HepG2 (cell line): ENCODE results near the gene PPP2R2D. TPM values are rescaled to one million over a fixed set of nuclear protein-coding genes. Genes with fewer than 3 reads are reported as not detected.
A peak's percentile ranks its signal among the peaks of the same experiment; 100 is the strongest.

Experiments used
- ATAC-seq: fragments of 200-7000 bp; cut with Tn5 transposase; 3 replicates; pipeline ENCODE4 v1.9.1; 2020; ENCODE audit warnings: mild to moderate bottlenecking, moderate library complexity
- BruUV-seq: library from RNA; stranded (reverse); fragments of 400-500 nt; replicated peaks from 2 replicates; lab custom pipeline; 2021; lab: Mats Ljungman, UMichigan
- CTCF ChIA-PET: fragments of 300-600 bp; formaldehyde crosslinking; extraction: SDS; loops from one replicate; lab custom pipeline; 2021; ENCODE audit warnings: low total read pairs, inconsistent platforms, low intra/inter-chr PET ratio; lab: Yijun Ruan, JAX
- POLR2A ChIA-PET: fragments of 350-600 bp; sonication (Branson Sonifier 250); formaldehyde crosslinking; loops from one replicate; lab custom pipeline; 2020; ENCODE audit warnings: antibody characterized with exemption, inconsistent platforms; lab: Yijun Ruan, JAX
- DNase-seq: peaks from one replicate; pipeline ENCODE4 v3.0.0-alpha.2; 2015; ENCODE audit warnings: low spot score
- FAIRE-seq: peaks from 3 replicates; lab custom pipeline; 2011; peaks lifted over from hg19 to GRCh38; lab: Jason Lieb, UNC
- H2AFZ ChIP-seq: one replicate; pipeline ENCODE4 v1.6.1; 2011; ENCODE audit warnings: low read length, inconsistent platforms
- H3K27ac ChIP-seq: fragments of 300-600 bp; 3 replicates; pipeline ENCODE4 v1.8.0; 2011; ENCODE audit warnings: mixed run types, mild to moderate bottlenecking, mixed read lengths, low read length, inconsistent platforms; ENCODE audit not compliant: insufficient read depth; ENCODE audit errors: extremely low read length
- H3K27me3 ChIP-seq, 2 experiments: fragments of 200-600 bp in 1 of 2; 2 replicates in 1 of 2; 3 replicates in 1 of 2; pipeline versions ENCODE4 v1.6.0 to v1.8.0; 2011; ENCODE audit warnings: low read length in 2 of 2, mild to moderate bottlenecking in 2 of 2, moderate library complexity in 2 of 2, inconsistent platforms in 1 of 2; ENCODE audit not compliant: insufficient read depth in 2 of 2, control insufficient read depth in 1 of 2
- H3K36me3 ChIP-seq, 2 experiments: fragments of 200-600 bp in 1 of 2; replicated peaks in 1 of 2; 2 replicates in 1 of 2; 3 replicates in 1 of 2; pipeline versions ENCODE4 v1.5.1 to v1.8.0; 2011; ENCODE audit warnings: low read length in 2 of 2, inconsistent platforms in 1 of 2; ENCODE audit not compliant: insufficient read depth in 2 of 2, control insufficient read depth in 1 of 2
- H3K4me1 ChIP-seq: 2 replicates; pipeline ENCODE4 v1.5.1; 2012; ENCODE audit warnings: low read length, inconsistent platforms; ENCODE audit not compliant: insufficient read depth
- H3K4me2 ChIP-seq: 2 replicates; pipeline ENCODE4 v1.6.0; 2011; ENCODE audit warnings: low read depth, low read length, inconsistent platforms
- H3K4me3 ChIP-seq, 3 experiments: fragments of 200-600 bp in 1 of 3; sonication (generic), shearing (Covaris generic) in 1 of 3; replicated peaks in 1 of 3; 2 replicates each; pipeline ENCODE4 v1.5.1; 2011 to 2016; ENCODE audit warnings: low read length in 3 of 3, inconsistent platforms in 2 of 3, low read depth in 2 of 3, mild to moderate bottlenecking in 2 of 3, control low read depth in 1 of 3, mixed read lengths in 1 of 3; ENCODE audit not compliant: insufficient read depth in 1 of 3
- H3K79me2 ChIP-seq: one replicate; pipeline ENCODE4 v1.6.1; 2011; ENCODE audit warnings: low read length, inconsistent platforms; ENCODE audit not compliant: insufficient read depth
- H3K9ac ChIP-seq: 2 replicates; pipeline ENCODE4 v1.6.0; 2011; ENCODE audit warnings: mild to moderate bottlenecking, low read depth, low read length, inconsistent platforms; ENCODE audit not compliant: insufficient read depth
- H3K9me3 ChIP-seq: 2 replicates; pipeline ENCODE4 v1.5.1; 2012; ENCODE audit warnings: mild to moderate bottlenecking, low read length
- H4K20me1 ChIP-seq: 2 replicates; pipeline ENCODE4 v1.6.0; 2011; ENCODE audit warnings: inconsistent platforms, mild to moderate bottlenecking, low read length, moderate library complexity; ENCODE audit not compliant: insufficient read depth
- BRD4 ChIP-seq: sonication (generic); formaldehyde crosslinking; IDR thresholded peaks from 2 replicates; pipeline ENCODE4 v1.4.0; 2020; ENCODE audit warnings: missing genetic modification reagents
- FOXA3 ChIP-seq: IDR thresholded peaks from 2 replicates; pipeline ENCODE4 v1.6.1; 2016; ENCODE audit warnings: missing genetic modification reagents, missing compliant biosample characterization
- SAP130 ChIP-seq: IDR thresholded peaks from 2 replicates; pipeline ENCODE4 v1.6.1; 2016; ENCODE audit warnings: low read depth
- ZBTB38 ChIP-seq: sonication (generic); formaldehyde crosslinking; IDR thresholded peaks from 2 replicates; pipeline ENCODE4 v1.5.1; 2020; ENCODE audit warnings: mild to moderate bottlenecking, missing genetic modification reagents
- ZNF282 ChIP-seq: fragments of 450-650 bp; IDR thresholded peaks from 2 replicates; pipeline ENCODE4 v1.6.1; 2018; ENCODE audit not compliant: partially characterized antibody
- WGBS: methylation state at CpG from one replicate; pipeline ENCODE4 v1.1.6; 2017; ENCODE audit warnings: low lambda C conversion rate; 5-methylcytosine and 5-hydroxymethylcytosine counted together
- in situ Hi-C: cut with HindIII; loops from 2 replicates; pipeline ENCODE4 v1.10.0; 2017; ENCODE audit warnings: low pct_unique_long_range_greater_than_20kb; ENCODE audit not compliant: extremely low pct_ligation_motif_present
- intact Hi-C: fragments of 100-400 bp; cut with micrococcal nuclease; formaldehyde crosslinking; loops from one replicate; pipeline ENCODE4 v1.10.0; 2022; ENCODE audit not compliant: unreplicated experiment
- polyA plus RNA-seq, 8 experiments: library from polyadenylated mRNA; depleted of rRNA in 3 of 8; stranded (reverse) in 7 of 8; unstranded in 1 of 8; fragments of >200 nt; fragmentation: Illumina TruSeq in 4 of 8; extraction: Trizol in 4 of 8; gene quantifications; 2 replicates each; pipeline versions ENCODE4 v1.2.1 to v1.2.3, GENCODE V29; 2011 to 2016; ENCODE audit warnings: low read depth in 4 of 8, missing spikeins in 1 of 8, mixed read lengths in 1 of 8; ENCODE audit not compliant: insufficient read depth in 1 of 8
- total RNA-seq, 5 experiments: library from RNA; depleted of rRNA; stranded (reverse); fragments of >200 nt; fragmentation: Illumina TruSeq; extraction: Trizol; gene quantifications; 2 replicates each; pipeline ENCODE4 v1.2.3, GENCODE V29; 2016; ENCODE audit warnings: low read depth in 1 of 5
- TF ChIP-seq, protein P1 (sequence below): sonication (generic); formaldehyde crosslinking; IDR thresholded peaks from 2 replicates; pipeline ENCODE4 v1.5.1; 2020; ENCODE audit warnings: mild to moderate bottlenecking, missing genetic modification reagents, moderate library complexity

PPP2R2D gene
- total and polyA plus RNA-seq, 2 of the 13 experiments (the other 11 are each of a cell fraction or from before 2014, with no cell fraction given), result 32.7 to 33.2 TPM

DNA sequence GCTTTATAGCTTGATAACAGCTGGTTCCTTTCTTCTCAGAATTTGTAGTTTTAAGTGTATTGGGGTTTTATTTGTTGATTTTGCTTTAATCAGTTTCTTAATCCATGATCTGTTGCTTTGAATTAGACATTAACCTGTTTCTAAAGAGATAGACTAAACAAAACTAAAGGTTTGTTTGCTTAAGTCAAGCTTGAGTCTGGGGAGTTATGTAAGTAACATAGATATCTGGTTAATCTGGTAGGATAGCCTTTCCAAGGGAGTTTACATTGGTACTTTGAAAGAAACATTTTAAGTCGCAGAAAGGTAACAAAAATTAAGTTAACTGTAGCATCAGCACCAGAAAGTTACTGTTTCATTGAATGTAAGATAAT lies 5.4 kb downstream of the PPP2R2D start:
- Histone ChIP-seq H3K9me3 (no peaks in the 10 kb centered on the region), H3K79me2 (peaks cover 94% of the 10 kb centered on the region), H2AFZ (no peak overlapping the region), H3K27ac (no peak overlapping the region), H3K27me3 (no peaks in the 10 kb centered on the region), H3K9ac (no peak overlapping the region), H3K4me1 (peaks cover 75% of the 10 kb centered on the region), H3K36me3 (peaks cover 15 to 34% of the 10 kb centered on the region in 2 experiments), H4K20me1 (peaks cover 70% of the 10 kb centered on the region), H3K4me2 (no peak overlapping the region), H3K4me3 (no peak overlapping the region)
- TF ChIP-seq FOXA3 (CRISPR knock-in tag) (0 out of 2 replicates have a peak, but pooled peaks have one; percentile 25), SAP130 (CRISPR knock-in tag) (0 out of 2 replicates have a peak, but pooled peaks have one; percentile 22), ZNF282 (no peak)
- TF ChIP-seq, protein P1, sequence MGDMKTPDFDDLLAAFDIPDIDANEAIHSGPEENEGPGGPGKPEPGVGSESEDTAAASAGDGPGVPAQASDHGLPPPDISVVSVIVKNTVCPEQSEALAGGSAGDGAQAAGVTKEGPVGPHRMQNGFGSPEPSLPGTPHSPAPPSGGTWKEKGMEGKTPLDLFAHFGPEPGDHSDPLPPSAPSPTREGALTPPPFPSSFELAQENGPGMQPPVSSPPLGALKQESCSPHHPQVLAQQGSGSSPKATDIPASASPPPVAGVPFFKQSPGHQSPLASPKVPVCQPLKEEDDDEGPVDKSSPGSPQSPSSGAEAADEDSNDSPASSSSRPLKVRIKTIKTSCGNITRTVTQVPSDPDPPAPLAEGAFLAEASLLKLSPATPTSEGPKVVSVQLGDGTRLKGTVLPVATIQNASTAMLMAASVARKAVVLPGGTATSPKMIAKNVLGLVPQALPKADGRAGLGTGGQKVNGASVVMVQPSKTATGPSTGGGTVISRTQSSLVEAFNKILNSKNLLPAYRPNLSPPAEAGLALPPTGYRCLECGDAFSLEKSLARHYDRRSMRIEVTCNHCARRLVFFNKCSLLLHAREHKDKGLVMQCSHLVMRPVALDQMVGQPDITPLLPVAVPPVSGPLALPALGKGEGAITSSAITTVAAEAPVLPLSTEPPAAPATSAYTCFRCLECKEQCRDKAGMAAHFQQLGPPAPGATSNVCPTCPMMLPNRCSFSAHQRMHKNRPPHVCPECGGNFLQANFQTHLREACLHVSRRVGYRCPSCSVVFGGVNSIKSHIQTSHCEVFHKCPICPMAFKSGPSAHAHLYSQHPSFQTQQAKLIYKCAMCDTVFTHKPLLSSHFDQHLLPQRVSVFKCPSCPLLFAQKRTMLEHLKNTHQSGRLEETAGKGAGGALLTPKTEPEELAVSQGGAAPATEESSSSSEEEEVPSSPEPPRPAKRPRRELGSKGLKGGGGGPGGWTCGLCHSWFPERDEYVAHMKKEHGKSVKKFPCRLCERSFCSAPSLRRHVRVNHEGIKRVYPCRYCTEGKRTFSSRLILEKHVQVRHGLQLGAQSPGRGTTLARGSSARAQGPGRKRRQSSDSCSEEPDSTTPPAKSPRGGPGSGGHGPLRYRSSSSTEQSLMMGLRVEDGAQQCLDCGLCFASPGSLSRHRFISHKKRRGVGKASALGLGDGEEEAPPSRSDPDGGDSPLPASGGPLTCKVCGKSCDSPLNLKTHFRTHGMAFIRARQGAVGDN, result no peak
- CTCF ChIA-PET, result no interaction called here
- intact Hi-C loops, result no loop called here
- no TSS peak for BruUV-seq
- WGBS, result 78% methylated on average over 1 of the region's 1 CpG
- in situ Hi-C loops, result no loop called here
- no peak for ATAC-seq
- POLR2A ChIA-PET, result interaction anchor here (1.3 kb wide), 1 partner anchor 75 kb away, joined by 3 read pairs; the partner anchor contains the start of gene BNIP3
- FAIRE-seq, result no peak
- no peak for DNase-seq

DNA sequence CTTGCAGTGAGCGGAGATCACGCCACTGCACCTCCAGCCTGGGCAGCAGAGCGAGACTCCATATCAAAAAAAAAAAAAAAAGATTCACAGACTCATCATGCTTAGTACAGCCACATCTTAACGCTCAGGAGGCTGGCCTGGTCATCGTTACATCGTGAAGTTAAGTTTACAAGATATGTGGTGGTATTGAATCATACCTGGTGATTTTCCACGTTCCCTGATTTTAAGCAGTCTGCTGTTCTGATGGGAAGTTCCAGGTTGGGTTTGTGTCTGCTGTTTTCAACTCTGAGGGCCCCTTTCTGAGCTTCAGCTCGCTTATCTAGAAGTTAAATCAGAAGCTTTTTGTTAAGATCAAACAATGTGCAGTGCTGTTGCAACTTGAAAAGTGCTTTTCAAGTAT lies 6.9 kb downstream of the PPP2R2D start:
- H4K20me1 ChIP-seq, result peaks cover 70% of the 10 kb centered on the region
- no peaks in the 10 kb centered on the region for H3K27me3 ChIP-seq
- in situ Hi-C loops, result no loop called here
- BruUV-seq, result no TSS peak
- TF ChIP-seq BRD4 (CRISPR knock-in tag) (no peak), SAP130 (CRISPR knock-in tag) (peak; percentile 1; the same call in 1 of the 2 replicates), ZBTB38 (0 out of 2 replicates have a peak, but pooled peaks have one; percentile 44)
- TF ChIP-seq, all 625 proteins: peak for 2
- CTCF ChIA-PET, result no interaction called here
- peaks cover 68% of the 10 kb centered on the region for H3K4me1 ChIP-seq
- H3K4me2 ChIP-seq, result peak overlapping the region; percentile 66
- H3K36me3 ChIP-seq, result peaks cover 17 to 34% of the 10 kb centered on the region in 2 experiments
- no peak overlapping the region for H2AFZ ChIP-seq
- peak overlapping the region; percentile 51 for H3K27ac ChIP-seq
- H3K9ac ChIP-seq, result no peak overlapping the region
- intact Hi-C loops, result no loop called here
- POLR2A ChIA-PET, result no interaction called here
- DNase-seq (no peak), ATAC-seq (no peak; the same call in 2 of the 3 replicates), FAIRE-seq (no peak)
- H3K79me2 ChIP-seq, result peaks cover 95% of the 10 kb centered on the region
- peak overlapping the region in 1 of 3 experiments; percentile 8; a peak in 1 of 6 replicates for H3K4me3 ChIP-seq
- WGBS, result 80% methylated on average over 8 of the region's 8 CpGs
- H3K9me3 ChIP-seq, result no peaks in the 10 kb centered on the region
